CD14-positive monocyte (primary cell): ENCODE results near the gene VCAM1. TPM values are rescaled to one million over a fixed set of nuclear protein-coding genes. Genes with fewer than 3 reads are reported as not detected.

Source experiments
- DNase-seq, 3 donors: peaks; one replicate each; pipeline ENCODE4 v3.0.0-alpha.2; 2011 to 2022
- H2AFZ ChIP-seq: 2 replicates; pipeline ENCODE4 v1.6.0; 2012; ENCODE audit warnings: mild to moderate bottlenecking, low read depth, low read length, inconsistent platforms; ENCODE audit not compliant: insufficient read depth, poor library complexity, severe bottlenecking
- H3K27ac ChIP-seq, 2 donors: 1 replicate in 1 of 2; 2 replicates in 1 of 2; pipeline ENCODE4 v1.5.1; 2012 to 2013; ENCODE audit warnings: low read length in 2 of 2, control low read depth in 1 of 2, inconsistent platforms in 1 of 2, low read depth in 1 of 2, mild to moderate bottlenecking in 1 of 2
- H3K27me3 ChIP-seq, 2 donors: one replicate each; pipeline versions ENCODE4 v1.6.0 to v1.6.1; 2011 to 2013; ENCODE audit warnings: low read length in 2 of 2; ENCODE audit not compliant: control insufficient read depth in 2 of 2, insufficient read depth in 2 of 2
- H3K36me3 ChIP-seq, 2 donors: replicated peaks in 1 of 2; 1 replicate in 1 of 2; 2 replicates in 1 of 2; pipeline versions ENCODE4 v1.5.1 to v1.6.1; 2012 to 2013; ENCODE audit warnings: low read length in 2 of 2, control low read depth in 1 of 2, inconsistent platforms in 1 of 2, mild to moderate bottlenecking in 1 of 2; ENCODE audit not compliant: insufficient read depth in 2 of 2, control insufficient read depth in 1 of 2
- H3K4me1 ChIP-seq, 2 donors: 1 replicate in 1 of 2; 2 replicates in 1 of 2; pipeline versions ENCODE4 v1.5.1 to v1.6.1; 2012 to 2013; ENCODE audit warnings: low read length in 2 of 2, control low read depth in 1 of 2, inconsistent platforms in 1 of 2, mild to moderate bottlenecking in 1 of 2, moderate library complexity in 1 of 2; ENCODE audit not compliant: insufficient read depth in 2 of 2, control insufficient read depth in 1 of 2
- H3K4me2 ChIP-seq: replicated peaks from 2 replicates; pipeline ENCODE3; 2012; ENCODE audit warnings: low read length, moderate library complexity, mild to moderate bottlenecking; ENCODE audit not compliant: poor library complexity, severe bottlenecking; ENCODE audit errors: extremely low read depth
- H3K4me3 ChIP-seq, 3 experiments: fragments of 200-600 bp in 1 of 3; sonication (generic) in 1 of 3; replicated peaks in 1 of 3; 1 replicate in 2 of 3; 2 replicates in 1 of 3; pipeline ENCODE4 v1.5.1; 2011 to 2013; ENCODE audit warnings: low read length in 3 of 3, mild to moderate bottlenecking in 3 of 3, control low read depth in 2 of 3, low read depth in 2 of 3, inconsistent platforms in 1 of 3, moderate library complexity in 1 of 3
- H3K79me2 ChIP-seq: 2 replicates; pipeline ENCODE4 v1.6.0; 2012; ENCODE audit warnings: mild to moderate bottlenecking, control low read depth, inconsistent platforms, low read length, moderate library complexity; ENCODE audit not compliant: insufficient read depth
- H3K9ac ChIP-seq: 2 replicates; pipeline ENCODE4 v1.6.0; 2017; ENCODE audit warnings: low read length, mild to moderate bottlenecking; ENCODE audit not compliant: insufficient read depth, poor library complexity, severe bottlenecking
- H3K9me3 ChIP-seq, 2 donors: replicated peaks in 1 of 2; 1 replicate in 1 of 2; 2 replicates in 1 of 2; pipeline versions ENCODE4 v1.5.1 to v1.6.1; 2012 to 2013; ENCODE audit warnings: low read length in 2 of 2, control low read depth in 1 of 2; ENCODE audit not compliant: control insufficient read depth in 1 of 2, insufficient read depth in 1 of 2
- H4K20me1 ChIP-seq: 2 replicates; pipeline ENCODE4 v1.6.0; 2012; ENCODE audit warnings: mild to moderate bottlenecking, low read length, control low read depth, moderate library complexity; ENCODE audit not compliant: insufficient read depth
- H3K27ac Mint-ChIP-seq, 7 donors: one replicate each; pipeline ENCODE4 v1.8.0; 2020; ENCODE audit warnings: mild to moderate bottlenecking in 7 of 7, mixed read lengths in 7 of 7, moderate library complexity in 6 of 7, inconsistent platforms in 2 of 7
- H3K27me3 Mint-ChIP-seq, 3 donors: one replicate each; pipeline ENCODE4 v1.8.0; 2021 to 2022; ENCODE audit warnings: low read depth in 3 of 3, mild to moderate bottlenecking in 3 of 3, mixed read lengths in 3 of 3, moderate library complexity in 3 of 3, inconsistent platforms in 1 of 3
- H3K36me3 Mint-ChIP-seq, 2 donors: one replicate each; pipeline ENCODE4 v1.8.0; 2020; ENCODE audit warnings: mixed read lengths in 2 of 2, inconsistent platforms in 1 of 2, mild to moderate bottlenecking in 1 of 2
- H3K4me1 Mint-ChIP-seq: one replicate; pipeline ENCODE4 v1.8.0; 2020; ENCODE audit warnings: mild to moderate bottlenecking, mixed read lengths
- H3K4me3 Mint-ChIP-seq, 2 donors: one replicate each; pipeline ENCODE4 v1.8.0; 2020; ENCODE audit warnings: mild to moderate bottlenecking in 2 of 2, mixed read lengths in 2 of 2, moderate library complexity in 1 of 2
- H3K9me3 Mint-ChIP-seq, 7 donors: one replicate each; pipeline ENCODE4 v1.8.0; 2020 to 2022; ENCODE audit warnings: mixed read lengths in 7 of 7, mild to moderate bottlenecking in 6 of 7, moderate library complexity in 6 of 7, inconsistent platforms in 2 of 7
- WGBS: methylation state at CpG from one replicate; pipeline ENCODE4 v1.1.5; 2013; ENCODE audit warnings: missing lambda C conversion rate; ENCODE audit not compliant: insufficient coverage; 5-methylcytosine and 5-hydroxymethylcytosine counted together
- intact Hi-C, 2 donors: fragments of 100-400 bp; cut with micrococcal nuclease; formaldehyde crosslinking; loops; one replicate each; pipeline versions ENCODE4 v1.15.0 to v1.15.1; 2023
- polyA plus RNA-seq, 3 donors: library from polyadenylated mRNA; depleted of rRNA in 1 of 3; unstranded in 2 of 3; stranded (reverse) in 1 of 3; fragments of 300-500 nt in 2 of 3; fragments of >200 nt in 1 of 3; fragmentation: Illumina TruSeq in 2 of 3; gene quantifications; 1 replicate in 2 of 3; 2 replicates in 1 of 3; pipeline ENCODE4 v1.2.3, GENCODE V29; 2012 to 2021
- TF ChIP-seq, protein P1 (sequence below): fragments of 200-600 bp; IDR thresholded peaks from one replicate; pipeline ENCODE4 v1.8.0; 2022; ENCODE audit warnings: antibody characterized with exemption, mild to moderate bottlenecking

The VCAM1 gene
- polyA plus RNA-seq, 3 donors = not detected

DNA sequence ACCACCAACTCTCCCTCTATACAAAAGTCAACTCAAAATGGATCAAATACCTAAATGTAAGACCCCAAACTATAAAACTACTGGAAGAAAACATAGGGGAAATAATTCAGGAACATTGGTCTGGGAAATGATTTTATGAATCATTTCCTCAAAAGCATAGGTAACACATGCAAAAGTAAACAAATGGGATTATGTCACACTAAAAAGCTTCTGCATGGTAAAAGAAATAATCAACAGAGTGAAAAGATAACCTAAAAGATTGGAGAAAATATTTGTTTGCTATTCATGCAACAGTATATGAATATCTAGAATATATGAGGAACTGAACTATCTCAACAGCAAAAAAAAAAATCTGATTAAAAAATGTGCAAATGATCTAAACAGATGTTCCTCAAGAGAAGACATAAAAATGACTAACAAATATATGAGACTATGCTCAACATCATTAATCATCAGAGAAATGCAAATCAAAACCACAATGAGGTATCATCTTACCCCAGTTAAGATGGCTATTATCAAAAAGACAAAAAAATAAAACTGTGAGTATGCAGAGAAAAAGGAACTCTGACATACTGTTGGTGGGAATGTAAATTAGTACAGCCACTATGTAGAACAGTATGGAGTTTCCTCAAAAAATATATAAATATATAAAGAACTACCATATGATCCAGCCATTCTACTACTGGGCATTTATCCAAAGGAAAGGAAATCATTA lies 47.8 kb downstream of the VCAM1 start:
- Histone ChIP-seq H4K20me1 (no peaks in the 10 kb centered on the region), H2AFZ (no peak overlapping the region), H3K4me1 (no peaks in the 10 kb centered on the region), H3K4me3 (no peak overlapping the region), H3K9me3 (no peaks in the 10 kb centered on the region), H3K9ac (no peak overlapping the region), H3K4me2 (no peak overlapping the region), H3K27ac (no peak overlapping the region), H3K27me3 (no peaks in the 10 kb centered on the region), H3K36me3 (no peaks in the 10 kb centered on the region), H3K79me2 (no peaks in the 10 kb centered on the region)
- TF ChIP-seq, protein P1, sequence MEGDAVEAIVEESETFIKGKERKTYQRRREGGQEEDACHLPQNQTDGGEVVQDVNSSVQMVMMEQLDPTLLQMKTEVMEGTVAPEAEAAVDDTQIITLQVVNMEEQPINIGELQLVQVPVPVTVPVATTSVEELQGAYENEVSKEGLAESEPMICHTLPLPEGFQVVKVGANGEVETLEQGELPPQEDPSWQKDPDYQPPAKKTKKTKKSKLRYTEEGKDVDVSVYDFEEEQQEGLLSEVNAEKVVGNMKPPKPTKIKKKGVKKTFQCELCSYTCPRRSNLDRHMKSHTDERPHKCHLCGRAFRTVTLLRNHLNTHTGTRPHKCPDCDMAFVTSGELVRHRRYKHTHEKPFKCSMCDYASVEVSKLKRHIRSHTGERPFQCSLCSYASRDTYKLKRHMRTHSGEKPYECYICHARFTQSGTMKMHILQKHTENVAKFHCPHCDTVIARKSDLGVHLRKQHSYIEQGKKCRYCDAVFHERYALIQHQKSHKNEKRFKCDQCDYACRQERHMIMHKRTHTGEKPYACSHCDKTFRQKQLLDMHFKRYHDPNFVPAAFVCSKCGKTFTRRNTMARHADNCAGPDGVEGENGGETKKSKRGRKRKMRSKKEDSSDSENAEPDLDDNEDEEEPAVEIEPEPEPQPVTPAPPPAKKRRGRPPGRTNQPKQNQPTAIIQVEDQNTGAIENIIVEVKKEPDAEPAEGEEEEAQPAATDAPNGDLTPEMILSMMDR = no peak
- DNase-seq = no peak
- intact Hi-C loops = no loop called here
- H3K27ac Mint-ChIP-seq = no peak overlapping the region
- H3K36me3 Mint-ChIP-seq = no peaks in the 10 kb centered on the region
- H3K4me1 Mint-ChIP-seq = peaks cover 16% of the 10 kb centered on the region
- H3K4me3 Mint-ChIP-seq = no peak overlapping the region
- peaks cover 0 to 2% (median 0%) of the 10 kb centered on the region in 3 donors for H3K27me3 Mint-ChIP-seq
- H3K9me3 Mint-ChIP-seq = peaks cover 0 to 3% (median 0%) of the 10 kb centered on the region in 7 donors

DNA sequence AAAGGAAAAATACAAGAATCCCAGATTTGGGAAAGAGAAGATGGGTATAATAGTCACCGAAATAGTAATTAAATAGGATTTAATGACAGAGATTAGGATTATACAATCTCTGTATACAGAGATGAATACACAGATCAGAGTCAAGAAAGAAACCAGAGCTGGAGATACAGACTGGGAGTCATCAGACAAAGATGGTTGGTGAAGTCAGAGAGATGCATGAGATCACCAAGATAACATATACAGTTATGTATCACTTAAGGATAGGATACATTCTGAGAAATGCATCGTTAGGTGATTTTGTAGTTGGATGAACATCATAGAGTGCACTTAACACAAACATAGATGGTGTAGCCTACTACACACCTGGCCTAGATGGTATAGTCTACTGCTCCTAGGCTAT lies 49.8 kb downstream of the VCAM1 start:
- Mint-ChIP-seq H3K27ac (no peak overlapping the region), H3K4me3 (no peak overlapping the region), H3K27me3 (peaks cover 0 to 2% (median 0%) of the 10 kb centered on the region in 3 donors), H3K9me3 (peaks cover 0 to 4% (median 0%) of the 10 kb centered on the region in 7 donors), H3K4me1 (peaks cover 20% of the 10 kb centered on the region), H3K36me3 (no peaks in the 10 kb centered on the region)
- Histone ChIP-seq H3K9me3 (no peaks in the 10 kb centered on the region), H3K9ac (no peak overlapping the region), H3K27me3 (no peaks in the 10 kb centered on the region), H3K79me2 (no peaks in the 10 kb centered on the region), H3K4me2 (no peak overlapping the region), H3K4me1 (no peaks in the 10 kb centered on the region), H3K4me3 (no peak overlapping the region), H3K27ac (no peak overlapping the region), H2AFZ (no peak overlapping the region), H3K36me3 (no peaks in the 10 kb centered on the region), H4K20me1 (no peaks in the 10 kb centered on the region)
- TF ChIP-seq, protein P1 = no peak
- no CpG with 5 or more reads among the region's 2 CpGs for WGBS
- intact Hi-C loops = no loop called here
- DNase-seq = no peak
